Vagina (tissue), 2 donors: Measurements from ENCODE around the gene SLC16A2.

Experiments
- CTCF ChIP-seq, 3 experiments: fragments of 450-650 bp in 2 of 3; fragments of 200-600 bp in 1 of 3; sonication (generic) in 1 of 3; IDR thresholded peaks; one replicate each; pipeline ENCODE4 v1.5.1; 2017 to 2019; ENCODE audit warnings: antibody characterized with exemption in 3 of 3, mild to moderate bottlenecking in 2 of 3, moderate library complexity in 2 of 3
- POLR2A ChIP-seq, 2 donors: fragments of 450-650 bp; IDR thresholded peaks; one replicate each; pipeline ENCODE4 v1.6.1; 2017; ENCODE audit warnings: antibody characterized with exemption in 2 of 2, mild to moderate bottlenecking in 2 of 2, moderate library complexity in 2 of 2

- TF ChIP-seq CTCF (IDR thresholded peaks at IDR 0.05) (no peak), POLR2A (IDR thresholded peaks at IDR 0.05) (no peak)
These were observed 113.8 kb downstream of the SLC16A2 start for GRCh38 chrX:74535086-74535407.
